Activated naive CD4-positive, alpha-beta T cell treated with anti-CD3 and anti-CD28 coated beads, Interleukin-2, amount 50 U/mL, for 24 hours (primary cell): ENCODE results near the gene BICD2.
A peak's percentile ranks its signal among the peaks of the same experiment; 100 is the strongest.

Experiments used
- H3K27ac Mint-ChIP-seq: one replicate; pipeline ENCODE4 v1.8.0; 2021; ENCODE audit warnings: mild to moderate bottlenecking, mixed read lengths
- H3K27me3 Mint-ChIP-seq: one replicate; pipeline ENCODE4 v1.8.0; 2021; ENCODE audit warnings: mixed read lengths
- H3K36me3 Mint-ChIP-seq: one replicate; pipeline ENCODE4 v1.8.0; 2021; ENCODE audit warnings: mixed read lengths
- H3K4me1 Mint-ChIP-seq: one replicate; pipeline ENCODE4 v1.8.0; 2021; ENCODE audit warnings: mixed read lengths
- H3K4me3 Mint-ChIP-seq: one replicate; pipeline ENCODE4 v1.8.0; 2021; ENCODE audit warnings: mild to moderate bottlenecking, mixed read lengths
- H3K9me3 Mint-ChIP-seq: one replicate; pipeline ENCODE4 v1.8.0; 2021; ENCODE audit warnings: mixed read lengths

Gene BICD2

DNA sequence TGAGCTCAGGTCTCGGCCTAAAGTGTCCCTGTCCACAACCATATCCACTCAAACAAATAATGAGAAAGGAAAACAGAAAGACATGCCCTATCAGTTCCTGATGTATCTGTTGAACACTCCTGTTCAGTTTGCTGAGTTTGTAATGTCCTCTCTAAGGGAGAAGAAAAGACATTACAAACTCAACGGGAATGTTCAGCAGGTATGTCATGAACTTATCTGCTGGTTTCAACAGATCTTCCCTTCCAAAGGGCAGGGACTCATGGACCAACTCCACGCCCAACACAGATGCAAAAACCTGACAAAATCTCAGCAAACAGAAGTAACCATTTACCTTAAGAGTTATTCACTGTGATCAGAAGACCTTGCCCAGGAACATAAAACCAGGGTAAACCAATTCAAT is 23.7 kb downstream of the BICD2 start:
- H3K4me1 Mint-ChIP-seq: peaks cover 89% of the 10 kb centered on the region
- H3K4me3 Mint-ChIP-seq: no peak overlapping the region
- no peak overlapping the region for H3K27ac Mint-ChIP-seq
- H3K36me3 Mint-ChIP-seq: peaks cover 3% of the 10 kb centered on the region
- H3K27me3 Mint-ChIP-seq: no peaks in the 10 kb centered on the region
- no peaks in the 10 kb centered on the region for H3K9me3 Mint-ChIP-seq

DNA sequence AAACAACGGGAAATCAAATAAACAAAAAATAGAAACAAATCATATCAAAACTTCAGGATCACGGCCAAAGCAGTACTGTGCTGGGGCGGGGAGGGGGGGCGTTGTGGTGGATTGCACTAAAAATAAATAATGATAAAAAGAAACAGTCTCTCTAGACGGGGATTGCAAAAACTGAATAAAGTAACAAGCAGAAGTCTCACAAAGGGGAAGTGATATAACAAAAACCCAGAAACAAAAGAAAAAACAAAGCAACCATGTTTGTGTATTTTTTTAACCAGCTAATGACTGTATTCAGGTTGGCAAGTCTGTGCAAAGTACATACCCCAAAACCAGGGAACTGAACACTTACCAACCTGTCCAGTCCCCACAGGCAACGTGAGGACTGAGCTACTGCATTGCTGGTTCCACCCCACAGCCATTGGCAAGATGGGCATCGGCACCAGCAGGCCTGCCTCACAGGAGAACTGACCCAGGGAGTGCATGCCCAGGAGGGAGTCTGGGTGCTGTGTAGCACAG is 24.1 kb downstream of the BICD2 start:
- Mint-ChIP-seq H3K36me3 (peaks cover 3% of the 10 kb centered on the region), H3K27ac (no peak overlapping the region), H3K27me3 (no peaks in the 10 kb centered on the region), H3K9me3 (no peaks in the 10 kb centered on the region), H3K4me1 (peaks cover 87% of the 10 kb centered on the region), H3K4me3 (no peak overlapping the region)

DNA sequence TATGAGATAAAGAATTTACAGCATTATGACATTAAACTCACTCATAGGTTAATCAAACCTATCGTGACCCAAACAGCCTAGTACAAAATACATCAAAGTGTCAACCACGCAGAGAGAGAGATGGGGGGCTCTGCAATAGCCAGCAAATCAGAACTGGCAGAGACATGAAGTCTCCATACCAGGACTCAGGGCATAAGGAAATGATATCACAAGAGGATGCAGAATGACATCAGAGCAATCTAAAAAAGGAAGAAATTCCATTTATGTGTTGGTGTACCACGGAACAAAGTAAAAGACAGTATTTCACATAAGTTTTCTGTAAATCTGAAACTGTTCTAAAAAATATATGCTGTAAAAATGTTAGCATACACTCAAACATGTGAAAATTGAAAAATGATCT is 24.6 kb downstream of the BICD2 start:
- H3K4me3 Mint-ChIP-seq: peak overlapping the region; percentile 5
- H3K27me3 Mint-ChIP-seq: no peaks in the 10 kb centered on the region
- H3K27ac Mint-ChIP-seq: no peak overlapping the region
- H3K4me1 Mint-ChIP-seq: peaks cover 86% of the 10 kb centered on the region
- no peaks in the 10 kb centered on the region for H3K9me3 Mint-ChIP-seq
- peaks cover 3% of the 10 kb centered on the region for H3K36me3 Mint-ChIP-seq

DNA sequence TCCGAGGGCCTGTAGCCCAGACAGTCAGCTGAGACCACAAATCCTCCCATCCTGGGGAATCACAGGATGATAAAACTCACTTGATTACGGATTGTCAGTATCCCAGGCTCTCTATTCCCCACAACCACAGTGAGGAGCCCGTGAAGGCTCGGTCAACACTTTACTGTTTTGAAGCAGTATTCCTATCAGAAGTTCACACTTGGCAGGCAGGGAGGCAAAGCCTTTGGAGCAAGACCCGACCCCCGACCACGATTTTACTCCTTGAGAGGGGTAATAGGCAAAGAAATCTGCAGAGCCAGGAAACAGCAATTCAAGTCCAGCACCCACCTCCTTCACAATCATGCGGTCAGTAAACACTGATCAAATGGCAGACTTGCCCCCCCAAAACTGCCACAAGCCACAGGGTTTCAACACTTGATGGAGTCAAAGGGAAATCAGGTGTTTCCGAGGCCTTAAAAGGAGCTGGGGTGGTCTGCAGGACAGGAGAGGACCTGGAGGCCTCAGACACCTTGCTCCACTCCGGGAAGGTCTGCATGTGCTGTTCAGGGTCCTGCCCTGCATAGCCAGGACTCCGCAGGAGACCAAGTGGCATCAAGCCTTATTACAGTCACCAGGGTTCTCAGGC is 25.2 kb downstream of the BICD2 start:
- peaks cover 3% of the 10 kb centered on the region for H3K36me3 Mint-ChIP-seq
- H3K27me3 Mint-ChIP-seq: no peaks in the 10 kb centered on the region
- peaks cover 82% of the 10 kb centered on the region for H3K4me1 Mint-ChIP-seq
- no peak overlapping the region for H3K4me3 Mint-ChIP-seq
- H3K27ac Mint-ChIP-seq: no peak overlapping the region
- no peaks in the 10 kb centered on the region for H3K9me3 Mint-ChIP-seq

DNA sequence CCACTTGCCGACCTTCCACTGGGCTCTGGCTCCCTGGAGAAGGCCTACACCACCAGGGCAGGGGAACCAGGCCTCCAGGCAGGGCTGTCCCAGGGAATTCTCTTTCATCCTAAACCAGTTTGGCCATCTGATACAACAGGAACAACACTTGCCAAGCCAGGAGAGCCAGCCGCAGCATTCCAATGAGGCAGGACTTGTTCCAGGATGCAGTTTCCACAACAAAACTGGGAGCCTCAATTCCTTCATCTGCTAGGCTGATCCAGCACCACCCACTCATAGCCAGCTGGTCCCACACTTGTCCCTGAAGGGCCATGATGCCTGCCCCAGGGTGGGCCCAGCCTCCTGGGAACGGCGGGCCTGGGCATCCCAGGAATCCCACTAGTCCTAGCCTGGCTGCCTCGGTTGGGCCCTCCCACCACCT is 26.0 kb downstream of the BICD2 start:
- H3K9me3 Mint-ChIP-seq: no peaks in the 10 kb centered on the region
- no peak overlapping the region for H3K4me3 Mint-ChIP-seq
- H3K36me3 Mint-ChIP-seq: peaks cover 2% of the 10 kb centered on the region
- no peaks in the 10 kb centered on the region for H3K27me3 Mint-ChIP-seq
- H3K27ac Mint-ChIP-seq: no peak overlapping the region
- H3K4me1 Mint-ChIP-seq: peaks cover 77% of the 10 kb centered on the region

DNA sequence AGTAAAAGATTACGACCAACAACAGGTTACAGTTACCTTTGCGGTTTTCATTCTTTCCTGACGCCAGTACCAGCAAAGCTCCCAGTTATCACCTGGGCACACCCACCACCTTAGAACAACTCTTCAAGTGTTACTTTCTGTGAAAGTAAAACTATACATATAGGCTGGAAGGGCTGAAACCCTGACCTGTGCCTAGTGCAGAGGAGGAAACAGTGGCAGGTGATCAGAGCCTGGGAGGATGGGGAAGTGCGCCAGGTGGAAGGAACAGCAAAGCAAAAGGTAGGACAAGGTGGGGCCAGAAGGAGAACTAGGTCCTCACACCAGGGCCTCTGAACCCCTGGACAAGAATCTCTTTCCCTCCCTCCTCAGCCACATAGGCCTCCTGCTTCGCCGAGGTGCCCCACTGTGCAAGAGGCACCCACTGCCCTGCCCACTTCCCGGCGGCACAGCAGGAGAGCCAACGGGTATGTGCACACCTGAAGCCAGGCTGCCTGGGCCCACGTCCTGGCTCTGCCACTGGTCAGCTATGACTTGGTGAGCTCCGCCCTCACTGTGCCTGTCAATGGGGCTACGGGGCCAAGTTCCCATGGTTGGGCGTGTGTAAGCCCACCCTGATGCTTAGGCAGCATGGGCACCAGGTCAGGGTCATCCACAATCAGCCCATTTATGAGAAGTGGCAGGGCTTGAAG is 26.9 kb downstream of the BICD2 start:
- Mint-ChIP-seq H3K4me1 (peaks cover 74% of the 10 kb centered on the region), H3K4me3 (no peak overlapping the region), H3K27me3 (no peaks in the 10 kb centered on the region), H3K9me3 (no peaks in the 10 kb centered on the region), H3K27ac (no peak overlapping the region), H3K36me3 (peaks cover 2% of the 10 kb centered on the region)

DNA sequence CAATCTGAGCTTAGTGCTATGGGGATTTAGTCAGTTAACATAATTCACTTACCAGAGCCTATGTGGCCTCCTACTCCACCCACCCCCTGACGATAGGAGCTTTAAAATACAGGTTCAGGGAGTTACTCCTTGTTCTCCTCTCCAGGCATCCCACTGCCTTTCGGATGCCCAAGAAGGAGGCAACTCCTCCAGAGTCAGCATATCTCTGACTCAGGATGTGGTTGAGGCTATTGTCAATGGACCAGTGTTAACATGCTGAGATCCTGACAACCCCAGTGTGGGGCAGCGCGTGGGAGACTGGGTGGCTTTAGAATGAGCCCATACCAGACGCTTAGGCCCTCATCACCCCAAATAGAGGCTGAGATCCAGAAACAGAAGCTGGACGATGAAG is 27.4 kb downstream of the BICD2 start:
- Mint-ChIP-seq H3K4me1 (peaks cover 75% of the 10 kb centered on the region), H3K27me3 (no peaks in the 10 kb centered on the region), H3K9me3 (no peaks in the 10 kb centered on the region), H3K4me3 (no peak overlapping the region), H3K27ac (no peak overlapping the region), H3K36me3 (no peaks in the 10 kb centered on the region)

DNA sequence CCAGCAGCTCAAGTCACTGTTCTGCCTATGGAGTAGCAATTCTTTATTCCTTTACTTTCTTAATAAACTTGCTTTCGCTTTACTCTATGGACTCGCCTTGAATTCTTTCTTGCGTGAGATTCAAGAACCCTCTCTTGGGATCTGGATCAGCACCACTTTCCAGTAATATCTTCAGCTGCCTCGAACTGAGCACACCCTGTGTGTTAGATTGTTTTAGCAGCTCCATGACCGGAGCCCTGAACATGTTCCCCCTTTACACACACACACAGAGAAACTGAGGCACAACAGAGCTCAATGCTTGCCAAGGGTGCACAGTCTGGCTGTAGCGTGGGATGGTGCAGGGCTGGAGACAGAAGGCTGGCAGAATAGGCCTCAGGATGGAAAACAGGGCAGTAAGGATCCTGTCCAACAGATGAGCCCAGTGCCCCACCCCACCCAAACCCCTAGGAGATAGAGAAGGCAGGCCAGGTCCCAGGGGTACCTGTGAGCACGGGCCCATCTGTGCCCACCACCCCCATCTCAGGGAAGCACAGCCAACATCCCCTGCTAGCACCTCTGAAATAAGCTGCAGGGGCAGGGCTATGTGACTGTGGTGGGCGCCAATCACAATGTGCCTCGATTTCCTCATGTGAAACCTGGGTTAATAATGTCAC is 27.9 kb downstream of the BICD2 start:
- no peaks in the 10 kb centered on the region for H3K9me3 Mint-ChIP-seq
- no peaks in the 10 kb centered on the region for H3K36me3 Mint-ChIP-seq
- no peaks in the 10 kb centered on the region for H3K27me3 Mint-ChIP-seq
- peak overlapping the region; percentile 35 for H3K27ac Mint-ChIP-seq
- H3K4me1 Mint-ChIP-seq: peaks cover 78% of the 10 kb centered on the region
- H3K4me3 Mint-ChIP-seq: no peak overlapping the region

DNA sequence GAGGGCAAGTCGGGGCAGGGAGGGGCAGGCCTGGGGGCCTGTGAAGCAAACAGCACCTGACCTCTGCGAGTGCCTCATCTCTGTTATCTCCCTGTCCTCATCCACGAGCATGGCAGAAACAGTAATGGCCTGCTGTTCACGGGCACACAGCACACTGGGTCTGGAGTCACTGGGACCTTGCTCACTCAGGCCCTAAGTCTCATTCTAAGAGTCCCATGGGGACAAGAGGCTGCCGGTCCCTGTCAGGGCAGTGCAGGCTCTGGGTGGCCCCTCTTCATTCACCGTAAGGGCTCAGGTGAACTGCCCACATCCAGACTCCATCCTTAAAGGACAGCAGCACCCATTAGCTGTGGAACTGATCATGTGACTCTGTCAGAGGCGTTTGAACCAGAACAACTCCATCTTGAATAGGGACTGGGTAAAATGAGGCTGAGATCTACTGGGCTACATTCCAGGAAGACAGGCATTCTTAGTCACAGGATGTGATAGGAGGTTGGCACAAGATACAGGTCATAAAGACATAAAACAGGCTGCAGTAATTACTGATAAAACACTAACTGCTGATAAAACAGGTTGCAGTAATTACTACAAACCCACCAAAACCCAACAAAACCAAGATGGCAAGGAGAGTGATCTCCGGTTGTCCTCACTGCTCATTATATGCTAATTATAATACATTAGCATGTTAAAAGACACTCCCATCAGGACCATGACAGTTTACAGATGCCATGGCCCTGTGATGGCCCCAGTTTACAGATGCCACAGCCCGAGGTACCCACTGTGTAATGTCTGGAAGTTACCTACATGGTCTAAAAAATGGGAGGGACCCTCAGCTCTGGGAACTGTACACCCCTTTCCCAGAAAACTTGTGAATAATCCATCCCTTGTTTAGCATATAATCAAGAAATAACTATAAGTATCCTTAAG is 28.7 kb downstream of the BICD2 start:
- Mint-ChIP-seq H3K4me3 (no peak overlapping the region), H3K9me3 (no peaks in the 10 kb centered on the region), H3K4me1 (peaks cover 76% of the 10 kb centered on the region), H3K36me3 (no peaks in the 10 kb centered on the region), H3K27ac (no peak overlapping the region), H3K27me3 (no peaks in the 10 kb centered on the region)

DNA sequence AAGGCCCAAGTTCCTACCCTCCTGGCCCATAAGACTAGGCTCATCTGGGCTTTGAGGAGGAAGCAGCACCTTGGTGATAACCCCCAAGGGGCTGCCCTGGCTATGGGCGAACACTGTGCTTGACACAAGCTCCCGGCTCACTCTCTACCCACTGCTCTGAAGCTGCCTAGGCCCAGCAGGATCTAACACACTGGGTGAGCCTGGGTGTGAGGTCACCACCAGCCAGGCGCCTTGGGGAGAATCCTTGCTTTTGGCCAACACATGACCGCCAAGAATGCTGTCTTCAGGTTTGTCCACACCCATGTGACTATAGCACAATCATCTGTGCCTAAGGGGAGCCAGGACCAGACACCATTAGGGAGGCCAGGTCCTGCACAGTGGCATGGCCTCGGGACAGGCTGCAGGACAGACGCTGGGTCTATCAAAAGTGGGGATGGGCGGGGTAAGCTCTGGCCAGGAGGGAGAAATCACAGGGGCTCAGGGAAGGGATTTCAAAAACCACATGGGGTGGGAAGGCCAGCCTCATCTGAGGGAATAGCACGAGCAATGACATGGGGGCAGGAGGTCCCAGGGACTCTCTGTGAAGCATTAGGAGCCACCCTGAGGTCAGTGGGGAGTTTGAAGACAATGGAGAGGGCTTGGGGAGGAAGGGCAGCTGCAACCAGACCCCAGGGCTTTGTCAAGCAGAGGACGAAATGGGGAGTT is 29.6 kb downstream of the BICD2 start:
- H3K36me3 Mint-ChIP-seq: no peaks in the 10 kb centered on the region
- no peaks in the 10 kb centered on the region for H3K9me3 Mint-ChIP-seq
- H3K4me3 Mint-ChIP-seq: no peak overlapping the region
- H3K27ac Mint-ChIP-seq: no peak overlapping the region
- no peaks in the 10 kb centered on the region for H3K27me3 Mint-ChIP-seq
- H3K4me1 Mint-ChIP-seq: peaks cover 68% of the 10 kb centered on the region

DNA sequence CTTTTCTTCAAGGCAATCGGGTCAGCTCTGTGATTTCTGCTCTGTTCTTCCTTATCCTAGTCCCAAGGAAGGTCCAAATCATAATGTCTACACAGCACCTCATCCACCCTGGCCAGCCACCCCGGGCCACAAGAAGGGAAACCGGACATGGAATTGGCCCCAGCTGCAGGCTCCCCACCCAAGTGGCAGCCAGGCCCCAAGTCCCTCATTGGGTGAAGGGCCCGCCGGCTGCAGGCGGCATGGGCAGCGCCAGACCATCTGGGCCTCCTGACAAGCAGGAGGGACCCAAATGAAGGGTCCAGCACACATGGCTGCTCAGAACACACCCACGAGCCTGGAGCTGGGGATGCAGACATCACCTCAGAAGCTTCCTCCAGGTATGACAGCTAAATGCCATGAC is 33.7 kb downstream of the BICD2 start:
- H3K4me1 Mint-ChIP-seq: peaks cover 27% of the 10 kb centered on the region
- no peak overlapping the region for H3K4me3 Mint-ChIP-seq
- H3K9me3 Mint-ChIP-seq: no peaks in the 10 kb centered on the region

DNA sequence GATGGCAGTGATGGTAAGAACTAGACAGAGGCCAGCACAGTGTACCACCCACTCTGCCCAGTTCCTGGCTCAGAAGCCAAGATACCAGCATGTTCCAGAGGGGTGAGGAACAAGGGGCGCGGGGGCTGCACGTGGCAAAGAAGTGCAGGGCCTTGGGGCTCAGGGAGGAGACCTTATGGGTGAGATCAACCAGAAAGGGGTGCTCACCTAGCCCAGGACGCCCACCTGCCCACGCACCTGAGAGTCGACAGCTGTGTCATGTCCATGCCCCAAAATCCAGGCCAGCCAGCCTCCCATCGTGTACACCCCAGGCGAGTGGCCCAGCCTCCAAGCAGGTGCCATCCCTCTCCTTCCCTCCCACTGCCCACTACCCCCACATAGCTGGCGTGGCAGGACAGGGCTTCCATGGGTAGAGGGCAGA is 34.9 kb downstream of the BICD2 start:
- peaks cover 20% of the 10 kb centered on the region for H3K4me1 Mint-ChIP-seq
- no peaks in the 10 kb centered on the region for H3K27me3 Mint-ChIP-seq
- no peaks in the 10 kb centered on the region for H3K36me3 Mint-ChIP-seq
- H3K4me3 Mint-ChIP-seq: no peak overlapping the region
- H3K9me3 Mint-ChIP-seq: no peaks in the 10 kb centered on the region
- no peak overlapping the region for H3K27ac Mint-ChIP-seq

More for the DNA sequence above, 33.7 kb downstream of the BICD2 start:
- Mint-ChIP-seq H3K27me3 (no peaks in the 10 kb centered on the region), H3K27ac (no peak overlapping the region), H3K36me3 (no peaks in the 10 kb centered on the region)

DNA sequence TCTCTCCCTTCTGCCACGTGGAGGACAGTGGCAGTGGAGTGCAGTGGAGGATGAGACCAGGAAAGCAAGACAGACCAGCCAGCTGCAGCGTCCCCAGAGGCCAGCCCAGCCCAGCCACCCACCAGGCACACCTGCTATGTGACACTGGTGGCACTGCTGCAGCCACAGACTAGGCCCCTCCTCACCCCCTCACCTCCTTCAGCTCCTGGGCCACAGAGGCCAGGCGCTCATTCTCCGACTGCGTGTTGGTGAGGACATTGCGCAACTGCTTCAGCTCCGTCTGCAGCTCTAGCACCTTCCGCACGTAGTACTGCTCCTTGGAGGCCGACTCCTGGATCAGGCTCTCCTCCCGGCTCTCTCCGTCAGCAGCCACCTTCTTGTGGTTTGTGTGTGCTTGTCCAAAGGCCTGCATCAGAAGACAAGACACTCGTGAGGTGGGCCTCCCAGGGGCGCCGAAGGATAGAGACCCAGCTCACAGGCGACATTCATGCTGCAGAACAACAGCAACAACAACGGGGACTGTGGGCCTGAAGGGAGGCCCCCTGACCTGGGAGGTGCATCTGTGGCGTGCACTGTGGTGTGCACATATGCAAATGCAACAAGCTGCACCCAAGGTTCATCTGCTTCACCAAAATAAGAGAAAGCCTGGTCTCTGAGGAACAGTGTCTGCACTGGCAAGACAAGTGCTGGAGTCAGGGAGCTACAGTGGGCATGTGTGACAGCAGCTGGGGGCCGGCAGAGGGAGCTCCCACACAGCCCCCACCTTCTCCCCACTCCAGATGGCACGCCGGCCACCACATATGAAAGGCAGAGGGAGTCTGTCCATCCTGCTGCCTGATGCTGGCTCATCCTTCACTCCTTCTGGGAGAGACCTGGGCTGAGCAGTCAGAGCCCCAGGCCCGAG is 35.5 kb downstream of the BICD2 start:
- Mint-ChIP-seq H3K27ac (no peak overlapping the region), H3K36me3 (no peaks in the 10 kb centered on the region)

More for the DNA sequence above, 35.5 kb downstream of the BICD2 start:
- no peaks in the 10 kb centered on the region for H3K9me3 Mint-ChIP-seq
- H3K27me3 Mint-ChIP-seq: no peaks in the 10 kb centered on the region
- H3K4me3 Mint-ChIP-seq: no peak overlapping the region
- H3K4me1 Mint-ChIP-seq: peaks cover 20% of the 10 kb centered on the region
